Daoy (cell line): ENCODE results near the gene DDR2. TPM values are rescaled to one million over a fixed set of nuclear protein-coding genes. Genes with fewer than 3 reads are reported as not detected.

Experiments used
- DNase-seq: peaks from one replicate; pipeline ENCODE4 v3.0.0-alpha.2; 2015; ENCODE audit warnings: low read depth
- total RNA-seq: library from RNA; depleted of rRNA; stranded (reverse); fragments of >200 nt; shearing (Covaris generic); gene quantifications from 2 replicates; pipeline ENCODE4 v1.2.3, GENCODE V29; 2014

The DDR2 gene
- total RNA-seq, 1 experiment from 2014 or later: 17.8 TPM

- peak; percentile 23 for DNase-seq
Observed at GRCh38 chr1:162629651-162630050, 2.6 kb upstream of the DDR2 start.

GRCh38 chr1:162631546-162632191, 595 bp upstream of the DDR2 start:
- DNase-seq: peak; percentile 57

GRCh38 chr1:162632698-162633080, 425 bp downstream of the DDR2 start:
- peak; percentile 24 for DNase-seq

- DNase-seq: peak; percentile 51
Observed at GRCh38 chr1:162633081-162633762, 958 bp downstream of the DDR2 start.

- no peak for DNase-seq
Observed at GRCh38 chr1:162635418-162635817, 3.2 kb downstream of the DDR2 start.

- DNase-seq: no peak
Observed at GRCh38 chr1:162639718-162640117, 7.5 kb downstream of the DDR2 start.

GRCh38 chr1:162641114-162641513, 8.8 kb downstream of the DDR2 start:
- no peak for DNase-seq

GRCh38 chr1:162644986-162645314, 12.7 kb downstream of the DDR2 start:
- DNase-seq: no peak

GRCh38 chr1:162645666-162646065, 13.4 kb downstream of the DDR2 start:
- no peak for DNase-seq

GRCh38 chr1:162649583-162649982, 17.3 kb downstream of the DDR2 start:
- DNase-seq: no peak

- DNase-seq: no peak
Observed at GRCh38 chr1:162654915-162655620, 22.8 kb downstream of the DDR2 start.

- no peak for DNase-seq
Observed at GRCh38 chr1:162656266-162656665, 24.0 kb downstream of the DDR2 start.

GRCh38 chr1:162660574-162660973, 28.3 kb downstream of the DDR2 start:
- no peak for DNase-seq

GRCh38 chr1:162661336-162661735, 29.1 kb downstream of the DDR2 start:
- no peak for DNase-seq

GRCh38 chr1:162662013-162662412, 29.7 kb downstream of the DDR2 start:
- DNase-seq: no peak

GRCh38 chr1:162663086-162663485, 30.8 kb downstream of the DDR2 start:
- DNase-seq: peak; percentile 36

GRCh38 chr1:162663589-162664106, 31.4 kb downstream of the DDR2 start:
- peak; percentile 83 for DNase-seq

- no peak for DNase-seq
Observed at GRCh38 chr1:162666006-162666645, 33.9 kb downstream of the DDR2 start.

- DNase-seq: no peak
Observed at GRCh38 chr1:162667381-162668080, 35.3 kb downstream of the DDR2 start.

GRCh38 chr1:162670928-162671663, 38.8 kb downstream of the DDR2 start:
- no peak for DNase-seq
